ENCODE measurements around the gene ZBTB40. TPM values are rescaled to one million over a fixed set of nuclear protein-coding genes. Genes with fewer than 3 reads are reported as not detected.

The ZBTB40 gene
- total RNA-seq, 1 experiment from 2014 or later, result 11.5 TPM

- POLR2A ChIA-PET, result no interaction called here
- no peak overlapping the region for H3K27ac Mint-ChIP-seq
- no peak overlapping the region for H3K4me3 Mint-ChIP-seq
- no peaks in the 10 kb centered on the region for H3K4me1 Mint-ChIP-seq
- H3K27me3 Mint-ChIP-seq (ENCODE audit: low read depth), result no peaks in the 10 kb centered on the region
- TF ChIP-seq ATF3 (CRISPR knock-in tag; conservative IDR thresholded peaks at IDR 0.05), result no peak
- DNase-seq (ENCODE audit: low spot score) (no peak), ATAC-seq (no peak)
- no peaks in the 10 kb centered on the region for H3K9me3 Mint-ChIP-seq
- CTCF ChIA-PET, result interaction anchor here (0.6 to 2.0 kb wide), 3 partner anchors 88 to 516 kb away, joined by 3 to 6 read pairs (median 4); no protein-coding TSS in a partner anchor
- H3K36me3 Mint-ChIP-seq, result peaks cover 42% of the 10 kb centered on the region
Measured at GRCh38 chr1:22508329-22508728, 56.7 kb downstream of the ZBTB40 start.

- peaks cover 42% of the 10 kb centered on the region for H3K36me3 Mint-ChIP-seq
- no peaks in the 10 kb centered on the region for H3K27me3 Mint-ChIP-seq (ENCODE audit: low read depth)
- ATAC-seq (no peak), DNase-seq (ENCODE audit: low spot score) (no peak)
- ChIA-PET CTCF (interaction anchor here (1.1 to 2.0 kb wide), 4 partner anchors 10 to 133 kb away, joined by 3 to 6 read pairs (median 4); no protein-coding TSS in a partner anchor), POLR2A (no interaction called here)
- H3K4me3 Mint-ChIP-seq, result no peak overlapping the region
- TF ChIP-seq ETV6 (CRISPR knock-in tag; IDR thresholded peaks at IDR 0.05) (no peak), IRF2 (CRISPR knock-in tag; IDR thresholded peaks at IDR 0.05; ENCODE audit: borderline replicate concordance, low read depth) (no peak), RORB (CRISPR knock-in tag; IDR thresholded peaks at IDR 0.05) (no peak), CBFB (CRISPR knock-in tag; IDR thresholded peaks at IDR 0.05; ENCODE audit: low read depth) (no peak), USF2 (CRISPR knock-in tag; IDR thresholded peaks at IDR 0.05) (no peak), ZNF232 (CRISPR knock-in tag; IDR thresholded peaks at IDR 0.05) (no peak), TCF7 (CRISPR knock-in tag; IDR thresholded peaks at IDR 0.05; ENCODE audit: low read depth) (no peak), KAT7 (CRISPR knock-in tag; IDR thresholded peaks at IDR 0.05; ENCODE audit: borderline replicate concordance) (no peak), ZNF671 (CRISPR knock-in tag; IDR thresholded peaks at IDR 0.05) (no peak), ZNF532 (CRISPR knock-in tag; IDR thresholded peaks at IDR 0.05; ENCODE audit: borderline replicate concordance) (no peak), MYBL2 (CRISPR knock-in tag; IDR thresholded peaks at IDR 0.05) (no peak), ZNF425 (CRISPR knock-in tag; conservative IDR thresholded peaks at IDR 0.05) (no peak), ZNF138 (CRISPR knock-in tag; conservative IDR thresholded peaks at IDR 0.05) (no peak), TEAD1 (CRISPR knock-in tag; IDR thresholded peaks at IDR 0.05) (no peak), IRF1 (CRISPR knock-in tag; IDR thresholded peaks at IDR 0.05) (no peak), OVOL2 (CRISPR knock-in tag; IDR thresholded peaks at IDR 0.05; ENCODE audit: borderline replicate concordance) (no peak), E2F4 (CRISPR knock-in tag; IDR thresholded peaks at IDR 0.05; ENCODE audit: borderline replicate concordance, low read depth) (no peak), ELF4 (CRISPR knock-in tag; IDR thresholded peaks at IDR 0.05; ENCODE audit: low read depth) (no peak)
- H3K27ac Mint-ChIP-seq, result no peak overlapping the region
- no peaks in the 10 kb centered on the region for H3K4me1 Mint-ChIP-seq
- no peaks in the 10 kb centered on the region for H3K9me3 Mint-ChIP-seq
Measured at GRCh38 chr1:22508991-22509390, 57.3 kb downstream of the ZBTB40 start.
